GM18909 (cell line): Measurements from ENCODE around the gene NCKAP5L.

Experiments used
- ATAC-seq: cut with Tn5 transposase; IDR thresholded peaks from one replicate; pipeline ENCODE4 v1.9.1; 2021; ENCODE audit warnings: mild to moderate bottlenecking; ENCODE audit not compliant: unreplicated experiment, poor library complexity

Gene NCKAP5L

DNA sequence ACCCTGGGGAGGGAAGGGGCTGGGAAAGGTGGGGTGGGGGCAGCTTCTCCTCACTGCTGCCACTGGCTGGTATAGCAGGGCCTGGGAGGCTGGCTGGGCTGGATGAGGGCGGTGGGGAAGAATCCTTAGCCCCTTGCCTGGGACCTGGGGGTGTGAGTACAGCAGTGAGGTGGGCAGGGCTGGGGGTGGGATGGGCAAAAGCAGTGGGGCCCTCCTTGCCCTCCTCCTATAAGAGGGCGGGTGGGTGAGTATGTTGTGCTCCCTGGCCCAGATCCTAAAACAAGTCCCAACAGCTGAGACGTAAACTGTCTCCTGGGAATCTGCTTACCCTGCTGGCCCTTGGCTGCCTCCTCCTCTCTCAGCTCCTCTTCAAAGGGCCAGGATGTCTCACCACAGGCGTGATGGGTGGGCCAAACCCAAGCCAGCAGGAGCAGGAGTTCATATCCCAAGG, 2.2 kb downstream of the NCKAP5L start:
- no peak for ATAC-seq

DNA sequence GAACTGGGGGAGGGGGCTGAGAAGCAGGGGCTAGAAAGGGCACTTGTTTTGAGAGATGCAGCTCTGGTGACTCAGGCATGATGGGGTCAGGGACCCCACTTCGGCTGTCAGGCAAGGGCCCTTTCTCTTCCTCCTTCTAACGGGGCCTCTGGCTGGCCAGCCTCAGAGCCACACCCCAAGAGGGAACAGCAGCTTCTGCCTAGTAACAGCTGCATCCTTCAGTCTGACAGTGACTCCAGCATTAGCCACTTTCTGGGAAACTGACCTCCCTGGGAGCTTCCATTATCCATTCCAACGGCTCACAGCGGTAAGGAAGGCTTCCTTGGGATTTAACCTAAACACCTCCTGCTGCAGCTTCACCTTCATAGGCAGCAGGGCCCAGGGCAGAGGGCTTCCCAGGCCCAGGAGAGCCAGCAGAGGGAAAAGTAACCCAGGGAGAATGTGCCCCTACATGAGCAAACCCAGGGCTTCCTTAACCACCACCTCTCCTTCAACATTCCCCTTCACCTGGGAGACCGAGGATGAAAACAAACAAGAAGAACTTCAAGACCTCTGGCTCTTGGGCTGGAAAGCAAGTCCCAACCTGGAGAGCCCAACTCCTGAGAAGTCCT, 2.7 kb downstream of the NCKAP5L start:
- no peak for ATAC-seq

DNA sequence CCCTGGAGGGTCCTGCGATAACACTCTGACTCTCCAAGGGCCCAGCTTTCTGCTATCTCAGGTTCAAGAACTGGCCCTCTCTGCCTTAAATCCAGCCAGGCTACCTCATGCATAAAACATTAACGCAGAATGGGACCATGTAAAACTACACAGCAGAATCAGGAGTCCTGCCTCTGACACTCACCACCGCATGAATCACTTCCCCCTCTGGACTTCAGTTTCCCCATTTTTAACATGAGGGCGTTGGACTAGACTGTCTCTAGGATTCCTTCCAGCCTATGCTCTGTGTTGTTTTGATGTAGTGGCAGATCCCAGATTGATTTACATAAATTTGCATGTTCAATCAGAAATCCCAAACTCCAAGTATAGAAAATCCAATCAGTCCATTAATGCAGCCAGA, 3.3 kb downstream of the NCKAP5L start:
- ATAC-seq = no peak

DNA sequence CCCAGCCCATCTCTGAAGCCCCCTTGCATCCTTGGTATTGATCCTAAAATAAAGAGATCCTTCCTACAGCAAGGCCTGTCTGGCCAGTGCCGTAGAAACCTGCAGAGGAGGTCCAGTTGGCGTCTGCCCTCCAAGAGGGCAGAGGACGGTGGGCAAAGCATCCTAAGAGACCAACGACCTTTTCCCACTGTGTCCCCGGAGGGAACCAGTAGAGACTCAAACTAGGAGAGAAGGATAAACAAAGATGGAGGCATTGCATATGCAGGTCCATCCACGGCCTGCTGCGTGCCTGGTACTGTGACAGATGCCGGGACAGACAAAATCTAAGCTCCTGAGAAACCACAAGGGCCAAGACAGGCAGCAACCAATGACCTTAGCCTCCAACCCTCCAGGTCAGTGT, 3.8 kb downstream of the NCKAP5L start:
- no peak for ATAC-seq

DNA sequence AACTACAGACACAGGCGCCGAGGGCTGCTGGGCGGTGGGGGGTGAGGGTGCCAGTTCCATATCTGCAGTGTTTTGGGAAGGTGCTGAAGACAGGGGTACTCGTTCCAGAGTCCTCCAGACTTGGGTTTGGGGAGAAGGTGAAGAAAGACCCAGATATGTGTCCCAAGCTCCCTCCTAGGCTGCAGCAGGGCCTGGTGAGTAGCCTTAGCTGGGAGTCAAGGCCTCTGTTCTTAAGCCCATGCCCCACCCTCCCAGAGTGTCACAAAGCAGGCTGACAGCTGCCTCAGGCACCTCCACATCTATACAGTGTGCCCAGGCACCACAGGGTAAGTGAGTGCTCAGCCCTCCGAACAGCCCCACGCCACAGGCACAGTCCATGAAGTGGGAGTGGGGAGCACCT, 4.3 kb downstream of the NCKAP5L start:
- ATAC-seq = no peak

DNA sequence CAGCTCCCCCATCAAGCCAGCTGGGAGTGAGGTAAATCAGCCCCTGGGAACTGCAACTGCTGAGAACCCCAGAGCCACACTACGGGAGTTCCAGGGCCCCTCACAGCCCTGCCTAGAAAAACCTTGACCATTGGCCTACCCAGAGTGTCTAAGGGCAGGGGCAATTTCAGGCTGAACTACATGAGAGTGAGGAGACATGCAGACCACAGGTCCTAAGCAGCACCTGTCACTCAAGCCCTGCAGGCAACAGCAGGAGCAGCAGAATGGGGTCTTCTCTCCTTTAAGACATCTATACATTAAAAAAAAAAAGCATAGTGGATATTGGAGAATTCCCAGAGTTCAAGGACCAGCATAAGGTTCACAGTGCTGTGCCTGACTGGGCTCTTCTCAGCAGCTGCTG, 4.9 kb downstream of the NCKAP5L start:
- no peak for ATAC-seq

DNA sequence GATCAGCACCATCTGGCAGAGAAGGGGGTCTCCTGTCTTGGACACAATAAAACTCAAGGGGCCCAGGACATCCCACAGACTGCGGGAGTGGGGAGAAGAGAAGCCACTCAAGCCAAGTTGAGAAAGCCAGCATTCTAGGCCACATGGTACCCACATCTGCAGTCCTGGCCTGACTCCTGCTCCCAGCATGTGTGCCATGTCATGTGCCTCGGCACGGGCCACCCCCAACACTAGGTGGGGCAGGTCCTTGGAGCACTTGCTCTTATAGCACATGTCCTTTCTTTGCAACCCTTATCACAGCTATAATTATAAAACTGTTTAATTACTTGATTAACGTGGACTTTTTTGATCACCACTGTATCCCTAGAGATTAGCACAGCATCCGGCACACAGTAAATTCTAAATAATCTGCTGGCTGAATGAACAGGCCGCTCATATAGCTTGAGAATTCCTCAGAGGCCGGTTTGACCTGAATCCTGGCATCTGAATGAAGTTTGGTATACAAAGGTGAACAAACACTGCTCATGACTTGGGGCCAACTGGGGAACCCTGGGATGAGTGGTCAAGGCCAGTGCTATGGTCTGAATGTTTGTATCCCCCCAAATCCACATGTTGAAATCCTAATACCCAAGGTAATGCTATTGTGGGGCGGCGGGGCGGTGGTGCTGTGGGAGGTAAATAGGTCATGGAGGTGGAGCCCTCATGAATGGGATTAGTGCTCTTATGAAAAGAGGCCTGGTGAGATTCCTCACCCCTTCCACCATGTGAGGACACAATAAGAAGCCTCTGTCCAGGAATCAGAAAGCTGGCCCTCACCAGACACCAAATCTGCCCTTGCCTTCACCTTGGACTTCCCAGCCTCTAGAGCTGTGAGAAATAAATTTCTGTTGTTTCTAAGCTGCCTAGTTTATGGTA, 6.6 kb downstream of the NCKAP5L start:
- no peak for ATAC-seq

DNA sequence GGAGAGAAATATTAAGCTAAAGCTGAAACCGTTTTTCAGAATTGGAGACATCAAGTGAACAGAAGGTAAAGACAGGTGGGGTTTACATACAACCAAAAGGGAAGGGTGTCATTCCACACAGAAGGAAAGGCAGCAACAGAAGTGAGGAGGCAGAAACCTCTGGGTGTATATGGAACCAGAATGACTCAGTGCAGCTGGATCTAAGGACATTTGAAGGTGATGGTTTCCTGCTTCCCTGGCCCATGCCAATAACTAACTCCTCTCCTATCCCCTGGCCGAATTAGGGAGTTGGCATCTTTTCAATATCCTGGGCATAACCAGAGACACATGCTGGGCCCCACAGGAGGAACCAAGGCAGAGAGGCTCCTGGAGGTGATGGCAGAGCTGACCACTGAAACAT, 8.4 kb downstream of the NCKAP5L start:
- no peak for ATAC-seq

DNA sequence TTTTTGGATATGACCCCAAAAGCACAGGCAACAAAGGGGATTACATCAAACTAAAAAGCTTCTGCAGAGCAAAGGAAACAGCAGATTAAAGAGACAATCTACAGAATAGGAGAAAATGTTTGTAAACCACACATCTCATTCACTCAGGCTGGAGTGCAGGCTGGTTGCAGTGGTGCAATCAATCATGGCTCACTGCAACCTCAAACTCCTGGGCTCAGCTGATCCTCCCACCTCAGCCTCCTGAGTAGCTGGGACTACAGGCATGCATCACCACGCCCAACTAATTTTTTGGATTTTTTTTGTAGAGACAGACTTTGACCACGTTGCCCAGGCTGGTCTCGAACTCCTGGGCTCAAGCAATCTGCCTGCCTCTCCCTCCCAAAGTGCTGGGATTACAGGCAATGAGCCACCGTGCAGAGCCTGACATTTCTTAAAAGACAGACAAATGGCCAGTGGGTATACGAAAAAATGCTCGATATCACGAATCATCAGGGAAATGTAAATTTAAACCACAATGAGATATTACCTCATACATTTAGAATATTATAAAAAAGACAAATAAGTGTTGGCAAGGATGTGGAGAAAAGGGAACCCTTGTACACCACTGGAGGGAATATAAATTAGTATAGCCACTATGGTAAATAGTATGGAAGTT, 9.8 kb downstream of the NCKAP5L start:
- ATAC-seq = no peak

DNA sequence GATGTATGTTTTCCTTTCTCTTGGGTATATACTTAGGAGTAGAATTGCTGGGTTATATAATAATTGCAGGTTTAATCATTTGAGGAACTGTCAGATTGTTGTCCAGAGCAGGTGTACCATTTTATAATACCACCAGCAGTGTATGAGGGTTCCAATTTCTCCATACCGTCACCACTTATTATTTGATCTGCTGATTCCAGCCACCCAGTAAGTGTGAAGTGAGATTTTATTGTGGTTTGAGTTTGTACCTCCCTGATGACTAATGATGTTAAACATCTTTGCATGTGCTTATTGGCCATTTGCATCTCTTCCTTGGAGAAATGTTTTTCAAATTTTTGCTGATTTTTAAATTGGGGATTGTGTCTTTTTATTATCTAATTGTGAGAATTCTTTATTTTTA, 15.1 kb downstream of the NCKAP5L start:
- ATAC-seq = no peak

DNA sequence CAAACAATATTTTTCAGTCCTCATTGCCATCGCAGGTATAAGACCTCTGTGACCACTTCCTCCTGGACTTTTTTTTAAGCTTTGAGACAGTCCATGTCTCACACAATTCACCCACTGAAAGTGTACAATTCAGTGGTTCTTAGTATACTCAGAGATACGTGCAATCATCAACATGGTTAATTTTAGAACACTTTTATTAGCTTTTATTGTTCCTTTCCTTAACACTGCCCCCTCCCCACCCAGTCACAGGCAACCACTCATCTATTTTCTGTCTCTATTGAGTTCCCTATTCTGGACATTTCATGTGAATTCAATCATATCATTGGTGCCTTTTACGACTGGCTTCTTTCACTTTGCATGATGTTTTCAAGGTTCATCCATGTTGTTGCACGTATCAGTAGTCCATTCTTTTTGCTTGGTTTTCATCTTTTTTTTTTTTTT, 16.2 kb downstream of the NCKAP5L start:
- ATAC-seq = no peak

DNA sequence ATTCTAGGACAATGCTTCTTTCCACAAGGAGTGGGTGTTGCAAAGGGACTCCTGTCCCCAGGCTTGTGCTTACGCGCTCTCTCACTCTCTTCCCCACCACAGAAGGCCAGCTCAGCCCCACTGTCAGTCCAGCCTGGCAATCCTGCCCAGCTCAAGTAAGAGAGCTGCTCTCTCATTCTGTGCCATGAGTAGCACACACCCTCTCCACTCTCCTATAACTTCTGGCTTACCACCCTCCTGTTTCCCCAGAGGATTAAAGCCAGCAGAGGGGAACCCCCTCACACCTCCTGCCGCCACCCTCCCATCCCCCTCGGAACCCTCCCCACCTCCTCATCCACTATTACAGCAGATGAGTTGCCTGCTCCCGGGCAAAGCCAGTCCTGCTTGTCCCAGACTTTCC, 17.1 kb downstream of the NCKAP5L start:
- ATAC-seq = no peak

DNA sequence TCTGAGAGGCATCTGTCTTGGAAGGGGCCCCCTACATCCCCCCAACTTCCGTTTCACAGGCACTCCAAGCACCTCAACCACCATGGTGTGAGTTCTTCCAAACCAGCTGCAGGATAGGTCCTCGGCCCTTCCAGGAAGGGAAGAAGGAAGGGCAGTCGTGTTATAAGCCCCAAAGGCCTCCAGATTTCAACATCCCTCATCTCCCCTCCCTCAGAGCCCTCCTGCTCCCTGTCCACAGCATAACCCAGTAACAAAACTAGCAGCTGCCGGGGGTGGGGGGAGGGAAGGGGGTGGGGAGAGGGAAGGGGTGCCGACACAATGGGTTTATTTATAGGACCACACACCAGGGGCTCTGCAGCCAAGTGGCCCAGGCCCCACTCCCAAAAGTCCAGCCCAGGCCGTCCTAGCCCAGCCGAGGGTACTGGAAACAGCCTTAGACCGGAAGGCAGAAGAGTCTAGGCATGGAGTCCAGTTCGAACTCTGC, 18.3 kb downstream of the NCKAP5L start:
- no peak for ATAC-seq

DNA sequence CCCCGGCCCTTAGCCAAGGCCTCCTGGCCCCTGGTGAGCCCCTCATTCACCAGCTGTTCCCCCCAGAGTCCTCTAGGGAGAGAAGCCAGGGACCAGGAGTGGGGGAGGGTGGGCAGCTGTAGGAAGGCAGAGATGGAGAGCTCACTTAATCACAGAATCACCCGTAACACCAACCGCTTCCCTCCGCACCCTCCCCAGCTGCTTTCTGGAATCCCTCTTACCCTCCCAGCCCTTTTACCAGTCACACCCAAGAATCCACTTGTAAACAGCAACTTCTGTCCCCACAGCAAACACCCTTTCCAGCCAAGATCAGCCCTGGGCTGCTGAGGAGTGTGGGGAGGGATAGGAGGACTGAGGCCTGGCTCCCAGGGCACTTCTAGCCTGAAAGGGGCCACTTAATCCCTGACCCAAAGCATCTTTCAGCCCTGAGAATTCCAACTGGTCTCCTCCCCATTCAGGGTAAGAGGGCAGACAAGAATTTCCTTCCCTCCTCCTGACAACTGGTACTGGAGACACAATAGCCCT, 18.8 kb downstream of the NCKAP5L start:
- no peak for ATAC-seq

DNA sequence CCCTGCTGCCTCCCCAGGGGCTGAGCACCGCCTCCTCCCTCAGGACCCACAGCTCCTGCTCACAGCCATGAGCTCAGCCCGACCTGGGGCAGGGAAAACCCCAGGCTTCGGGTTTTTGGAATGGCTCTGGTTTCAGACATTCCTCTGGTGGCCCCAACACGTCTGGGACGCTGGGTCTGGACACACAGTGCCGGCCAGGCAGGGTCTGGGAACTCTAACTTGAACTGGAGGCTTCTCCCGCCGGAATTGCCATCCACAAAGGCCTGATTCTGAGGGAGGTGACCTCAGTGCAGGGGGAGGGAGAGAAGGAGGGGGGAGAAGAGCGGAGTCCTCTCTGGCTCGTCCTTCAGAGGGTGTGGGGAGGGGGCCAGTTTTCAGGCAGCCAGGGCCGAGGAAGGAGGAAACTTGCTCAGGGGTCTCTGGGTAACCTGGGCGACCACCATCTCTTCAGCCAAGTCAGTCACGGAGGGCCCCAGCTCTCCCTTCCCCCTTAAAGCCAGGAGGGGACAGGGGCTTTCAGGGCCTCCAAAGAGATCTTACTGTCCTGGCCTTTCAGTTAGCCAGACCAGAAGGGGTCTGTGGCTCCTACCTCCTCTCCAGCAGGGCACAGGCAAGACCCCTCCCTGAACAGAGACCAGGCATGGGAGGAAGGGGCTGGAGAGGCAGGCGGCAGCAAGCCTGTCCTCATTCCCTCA, 19.4 kb downstream of the NCKAP5L start:
- ATAC-seq = no peak

DNA sequence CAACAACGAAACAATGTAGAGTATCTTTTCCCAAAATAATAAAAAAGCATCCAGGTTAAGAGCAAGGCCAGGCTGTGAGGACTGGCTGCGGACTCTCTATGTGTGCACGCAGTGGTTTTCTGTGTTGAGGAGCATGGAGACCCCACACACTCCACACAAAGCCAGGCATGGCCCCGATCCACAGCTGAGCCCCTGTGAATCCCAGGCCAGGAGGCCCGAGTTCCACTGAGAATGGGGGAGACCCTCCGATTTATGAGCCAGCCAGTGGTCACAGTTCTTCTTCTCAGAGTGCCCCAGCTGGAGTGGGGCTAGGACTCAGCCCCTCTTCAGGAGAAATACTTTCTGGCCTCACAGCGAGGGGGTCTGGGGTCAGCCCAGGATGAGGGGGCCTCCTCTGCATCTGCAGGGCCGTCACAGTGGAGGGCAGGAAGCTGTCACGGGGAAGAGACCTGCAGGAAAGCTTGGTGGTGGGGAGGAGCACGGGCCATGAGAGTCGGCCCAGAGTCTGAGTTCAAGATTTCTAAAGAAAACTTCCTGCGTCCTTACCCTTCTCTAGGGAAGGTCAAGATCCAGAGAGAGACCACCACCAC, 20.1 kb downstream of the NCKAP5L start:
- ATAC-seq = no peak

DNA sequence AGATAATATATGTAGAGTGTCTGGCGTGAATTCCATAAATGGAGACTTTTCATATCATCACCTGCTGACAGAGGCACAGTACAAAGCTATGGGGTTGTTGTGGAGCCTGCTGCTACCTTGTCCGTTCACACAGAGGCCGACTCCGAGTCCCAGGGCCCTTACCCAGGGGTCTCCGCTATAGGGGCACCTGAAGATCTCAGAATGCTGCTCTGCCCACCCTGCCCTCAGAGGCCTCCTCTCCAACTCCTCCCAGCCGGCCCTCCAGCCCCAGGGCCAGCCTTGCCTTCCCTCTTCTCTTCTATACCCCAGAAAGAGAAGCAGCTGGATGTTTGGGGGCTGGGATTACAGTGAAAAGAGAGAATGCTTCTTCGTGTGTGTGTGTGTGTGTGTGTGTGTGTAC, 21.3 kb downstream of the NCKAP5L start:
- ATAC-seq = no peak

DNA sequence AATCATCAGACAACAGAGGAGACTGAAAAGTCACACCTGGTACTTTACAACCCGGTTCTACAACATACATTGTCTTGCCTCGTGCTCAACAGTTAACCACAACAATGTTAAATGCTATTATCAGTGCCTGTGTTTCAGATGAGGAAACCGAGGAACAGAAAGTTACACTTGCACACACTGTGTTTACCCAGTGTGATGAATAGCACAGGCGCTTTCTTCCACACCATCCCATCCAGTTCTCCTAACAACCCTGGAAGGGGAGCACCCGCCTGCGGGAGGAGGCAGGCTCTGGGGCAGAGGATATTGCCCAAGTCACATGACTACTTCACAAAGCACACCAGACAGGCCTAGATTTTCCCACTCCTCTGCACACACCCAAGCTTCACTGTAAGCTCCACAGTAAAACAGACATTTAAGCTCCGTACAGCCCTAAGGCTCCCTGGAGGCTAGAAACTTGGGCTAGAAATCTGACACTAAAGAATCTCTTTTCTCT, 21.8 kb downstream of the NCKAP5L start:
- no peak for ATAC-seq

DNA sequence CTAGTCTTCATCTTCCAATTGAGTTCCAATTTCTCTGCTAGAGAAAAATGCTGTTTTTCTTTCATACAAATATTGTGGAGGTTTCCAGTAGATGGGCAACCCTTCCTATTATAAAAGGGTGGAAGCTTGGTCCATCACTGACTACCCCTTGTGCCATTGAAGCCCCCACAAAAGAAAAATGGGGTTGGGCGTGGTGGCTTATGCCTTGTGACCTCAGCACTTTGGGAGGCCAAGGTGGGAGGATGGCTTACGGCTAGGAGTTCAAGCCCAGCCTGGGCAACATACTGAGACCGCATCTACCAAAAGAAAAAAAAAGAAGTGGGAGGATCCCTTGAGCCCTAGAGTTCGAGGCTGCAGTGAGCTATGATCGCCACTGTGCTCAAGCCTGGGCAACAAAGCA, 22.8 kb downstream of the NCKAP5L start:
- ATAC-seq = no peak

DNA sequence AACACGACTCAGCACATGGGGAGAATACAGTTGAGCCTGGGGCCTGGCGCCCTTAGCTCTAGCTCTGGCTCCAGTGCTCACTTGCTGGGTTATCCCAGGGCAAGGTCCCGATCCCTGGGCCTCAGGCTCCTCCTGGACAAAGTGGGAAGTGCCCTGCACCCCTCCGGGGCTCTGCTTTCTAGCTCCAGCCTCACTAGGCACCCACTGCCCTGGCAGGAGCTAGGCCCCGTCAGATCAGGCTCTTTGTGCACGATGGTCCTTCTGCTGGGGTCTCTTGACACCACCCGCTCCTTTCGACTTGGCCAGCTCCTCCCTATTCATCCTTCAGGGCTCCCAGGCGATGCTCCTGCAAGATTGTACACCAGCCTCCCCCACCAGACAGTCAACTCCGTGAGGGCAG, 23.4 kb downstream of the NCKAP5L start:
- no peak for ATAC-seq
